ENCODE data around the gene DCBLD2.
"Not testable (repeated sequence)": the region's sequence is repeated elsewhere in the genome, so short reads cannot be mapped to it uniquely, and the experiment has no call there.

The DCBLD2 gene

DNA sequence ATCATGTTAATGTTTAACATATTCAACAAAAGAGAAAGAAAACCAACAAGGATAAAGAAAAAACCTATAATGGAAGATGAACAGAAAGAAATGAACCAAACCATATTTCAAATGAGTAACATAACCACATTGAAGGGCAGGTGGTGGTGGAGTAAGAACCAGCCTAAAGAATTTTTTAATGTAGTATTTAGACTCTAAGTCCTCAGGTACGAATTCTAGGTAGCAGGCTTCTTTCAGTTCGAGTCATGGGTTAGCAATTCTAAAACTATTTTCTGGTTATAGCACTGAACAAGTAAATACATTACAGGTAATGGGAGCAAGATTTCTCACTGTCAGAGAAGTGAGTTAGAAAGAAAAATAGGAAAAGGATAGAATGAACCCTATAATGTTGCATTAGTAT, 24.4 kb downstream of the DCBLD2 start:
- H3K27me3 Mint-ChIP-seq = no peaks in the 10 kb centered on the region
- no peak overlapping the region for H3K27ac Mint-ChIP-seq
- no peaks in the 10 kb centered on the region for H3K4me1 Mint-ChIP-seq (ENCODE audit: low read depth)
- H3K9me3 Mint-ChIP-seq (ENCODE audit: low read depth) = no peaks in the 10 kb centered on the region
- H3K4me3 Mint-ChIP-seq = no peak overlapping the region
- peaks cover 8% of the 10 kb centered on the region for H3K36me3 Mint-ChIP-seq

DNA sequence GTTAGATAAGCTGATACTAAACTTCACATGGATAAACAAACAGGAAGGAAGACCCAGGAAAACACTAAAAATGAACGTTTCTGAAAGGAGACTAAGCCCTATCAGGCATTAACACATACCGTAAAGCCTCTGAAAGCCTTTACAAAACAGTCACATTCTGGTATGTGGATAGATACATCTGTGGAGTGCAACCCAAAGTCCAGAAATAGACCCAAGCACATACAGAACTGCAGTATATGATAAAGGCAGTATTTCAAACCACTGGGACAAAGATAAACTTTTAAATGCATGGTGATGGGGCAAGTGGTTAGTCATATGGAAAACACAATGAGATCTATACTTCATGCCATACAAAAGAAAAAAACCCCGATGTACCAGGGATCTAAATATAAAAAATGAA, 26.0 kb downstream of the DCBLD2 start:
- H3K36me3 Mint-ChIP-seq = peaks cover 12% of the 10 kb centered on the region
- no peaks in the 10 kb centered on the region for H3K27me3 Mint-ChIP-seq
- no peak overlapping the region for H3K27ac Mint-ChIP-seq
- H3K9me3 Mint-ChIP-seq (ENCODE audit: low read depth) = peaks cover 4% of the 10 kb centered on the region
- H3K4me1 Mint-ChIP-seq (ENCODE audit: low read depth) = no peaks in the 10 kb centered on the region
- H3K4me3 Mint-ChIP-seq = no peak overlapping the region

DNA sequence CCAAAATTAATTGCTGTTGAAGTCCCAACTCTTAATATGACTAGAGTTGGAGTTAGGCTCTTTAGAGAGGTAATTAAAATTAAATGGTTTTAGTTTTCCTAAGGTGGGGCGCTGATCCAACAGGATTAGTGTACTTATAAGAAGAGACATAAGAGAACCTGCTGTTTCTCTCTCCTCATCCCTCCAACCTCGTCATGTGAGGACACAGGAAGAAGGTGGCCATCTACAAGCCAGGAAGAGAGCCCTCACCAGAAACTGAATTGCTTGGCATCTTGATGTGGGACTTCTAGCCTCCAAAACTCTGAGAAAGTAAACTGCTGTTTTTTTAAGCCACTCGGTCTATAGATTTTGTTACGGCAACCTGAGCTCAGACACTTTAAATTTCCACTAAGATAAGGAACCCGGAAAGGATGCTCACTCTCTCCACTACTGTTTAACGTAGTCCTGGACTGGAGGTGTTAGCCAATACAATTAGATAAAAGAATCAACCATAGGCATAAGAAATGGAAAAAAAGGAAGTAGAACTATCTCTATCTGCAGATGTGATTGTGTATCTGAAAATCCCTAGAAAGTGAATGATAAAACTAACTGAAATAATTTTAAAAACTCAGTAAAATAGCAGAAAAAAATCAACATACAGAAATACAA, 26.8 kb downstream of the DCBLD2 start:
- Mint-ChIP-seq H3K9me3 (ENCODE audit: low read depth) (peaks cover 4% of the 10 kb centered on the region), H3K36me3 (peaks cover 8% of the 10 kb centered on the region), H3K4me3 (no peak overlapping the region), H3K4me1 (ENCODE audit: low read depth) (no peaks in the 10 kb centered on the region), H3K27me3 (no peaks in the 10 kb centered on the region), H3K27ac (no peak overlapping the region)

DNA sequence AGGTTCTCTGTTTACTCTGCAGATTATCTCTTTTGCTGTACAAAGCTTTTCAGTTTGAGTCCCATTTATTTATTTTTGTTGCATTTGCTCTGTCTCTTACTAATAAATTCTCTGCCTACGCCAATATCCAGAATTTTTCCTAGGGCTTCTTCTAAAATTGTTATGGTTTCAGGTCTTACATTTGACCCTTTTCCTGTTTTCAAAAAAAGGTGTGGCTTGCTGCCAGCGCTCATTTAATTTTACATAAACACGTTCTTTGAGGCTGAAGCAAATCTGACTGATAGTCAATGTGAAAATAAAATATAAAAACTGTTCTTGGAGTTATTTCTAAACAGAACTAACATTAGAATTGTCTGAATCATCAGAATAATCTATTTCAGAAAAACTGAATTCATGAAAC, 32.1 kb downstream of the DCBLD2 start:
- H3K36me3 Mint-ChIP-seq = peaks cover 13% of the 10 kb centered on the region
- H3K9me3 Mint-ChIP-seq (ENCODE audit: low read depth) = peaks cover 15% of the 10 kb centered on the region
- H3K27me3 Mint-ChIP-seq = peaks cover 2% of the 10 kb centered on the region
- H3K4me1 Mint-ChIP-seq (ENCODE audit: low read depth) = no peaks in the 10 kb centered on the region
- H3K4me3 Mint-ChIP-seq = no peak overlapping the region
- no peak overlapping the region for H3K27ac Mint-ChIP-seq

DNA sequence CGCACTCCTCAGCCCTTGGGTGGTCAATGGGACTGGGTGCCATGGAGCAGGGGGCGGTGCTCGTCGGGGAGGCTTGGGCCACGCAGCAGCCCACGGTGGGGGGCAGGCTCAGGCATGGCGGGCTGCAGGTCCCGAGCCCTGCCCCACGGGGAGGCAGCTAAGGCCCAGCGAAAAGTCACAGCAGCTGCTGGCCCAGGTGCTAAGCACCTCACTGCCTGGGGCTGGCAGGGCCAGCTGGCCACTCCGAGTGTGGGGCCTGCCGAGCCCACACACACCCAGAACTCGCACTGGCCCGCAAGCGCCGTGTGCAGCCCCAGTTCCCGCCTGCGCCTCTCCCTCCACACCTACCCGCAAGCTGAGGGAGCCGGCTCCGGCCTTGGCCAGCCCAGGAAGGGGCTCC, 43.5 kb downstream of the DCBLD2 start:
- H3K4me3 Mint-ChIP-seq; H3K4me1 Mint-ChIP-seq (ENCODE audit: low read depth); H3K27me3 Mint-ChIP-seq; H3K27ac Mint-ChIP-seq: not testable (repeated sequence)
- peaks cover 21% of the 10 kb centered on the region for H3K36me3 Mint-ChIP-seq
- H3K9me3 Mint-ChIP-seq (ENCODE audit: low read depth) = peaks cover 19% of the 10 kb centered on the region

DNA sequence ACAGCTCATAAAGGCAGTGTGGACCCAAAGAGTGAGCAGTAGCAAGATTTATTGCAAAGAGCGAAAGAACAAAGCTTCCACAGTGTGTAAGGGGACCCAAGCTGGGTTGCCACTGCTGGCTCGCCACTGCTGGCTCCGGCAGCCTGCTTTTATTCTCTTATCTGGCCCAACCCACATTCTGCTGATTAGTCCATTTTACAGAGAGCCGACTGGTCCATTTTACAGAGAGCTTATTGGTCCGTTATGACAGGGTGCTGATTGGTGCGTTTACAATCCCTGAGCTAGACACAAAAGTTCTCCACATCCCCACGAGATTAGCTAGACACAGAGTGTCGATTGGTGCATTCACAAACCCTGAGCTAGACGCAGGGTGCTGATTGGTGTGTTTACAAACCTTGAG, 44.2 kb downstream of the DCBLD2 start:
- not testable (repeated sequence) for H3K27ac Mint-ChIP-seq; H3K27me3 Mint-ChIP-seq; H3K4me1 Mint-ChIP-seq (ENCODE audit: low read depth); H3K4me3 Mint-ChIP-seq
- Mint-ChIP-seq H3K9me3 (ENCODE audit: low read depth) (peaks cover 14% of the 10 kb centered on the region), H3K36me3 (peaks cover 17% of the 10 kb centered on the region)

DNA sequence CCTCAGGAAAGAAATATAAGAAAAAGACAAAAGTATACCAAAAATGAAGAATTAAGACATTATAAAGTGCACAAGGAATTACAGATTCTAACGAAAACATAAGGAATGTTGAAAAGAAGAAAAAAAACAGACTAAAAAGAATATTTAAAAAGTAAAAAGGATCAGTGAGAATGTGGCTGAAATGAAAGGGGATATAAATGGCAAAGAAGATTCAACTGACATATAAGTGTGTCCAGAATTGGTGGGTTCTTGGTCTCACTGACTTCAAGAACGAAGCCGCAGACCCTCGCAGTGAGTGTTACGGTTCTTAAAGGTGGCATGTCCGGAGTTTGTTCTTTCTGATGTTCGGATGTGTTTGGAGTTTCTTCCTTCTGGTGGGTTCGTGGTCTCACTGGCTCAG, 44.8 kb downstream of the DCBLD2 start:
- Mint-ChIP-seq H3K27me3 (no peaks in the 10 kb centered on the region), H3K9me3 (ENCODE audit: low read depth) (peaks cover 14% of the 10 kb centered on the region), H3K4me1 (ENCODE audit: low read depth) (no peaks in the 10 kb centered on the region), H3K36me3 (peaks cover 14% of the 10 kb centered on the region), H3K27ac (no peak overlapping the region), H3K4me3 (no peak overlapping the region)

DNA sequence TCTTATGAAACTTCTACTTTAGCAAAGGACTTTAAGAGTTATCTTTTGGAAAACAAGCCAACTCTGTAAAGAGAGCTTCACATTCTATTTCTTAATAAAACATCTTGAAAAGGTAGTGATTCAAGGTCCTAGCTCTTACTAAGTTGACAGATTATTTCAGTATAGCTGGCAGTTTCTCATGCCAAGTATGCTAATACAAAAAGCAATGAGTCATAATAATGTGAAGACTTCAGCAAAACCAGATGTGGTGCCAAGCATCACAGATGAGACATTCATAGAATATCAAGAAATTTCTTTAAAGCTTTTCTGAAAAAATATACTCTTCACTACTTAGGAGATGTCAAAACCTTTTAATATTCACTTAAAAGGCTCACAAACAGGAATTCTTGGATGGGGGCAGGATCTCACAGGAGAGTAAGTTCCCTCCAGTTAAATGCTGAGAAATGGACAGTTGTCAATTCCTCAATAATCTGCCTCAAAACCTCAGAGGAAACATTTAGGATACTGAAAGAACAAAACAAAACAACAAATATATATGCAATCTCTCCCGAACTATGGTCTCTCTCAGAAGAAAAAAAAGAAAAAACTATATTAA, 45.6 kb downstream of the DCBLD2 start:
- H3K4me1 Mint-ChIP-seq (ENCODE audit: low read depth) = no peaks in the 10 kb centered on the region
- no peak overlapping the region for H3K4me3 Mint-ChIP-seq
- H3K27me3 Mint-ChIP-seq = no peaks in the 10 kb centered on the region
- H3K36me3 Mint-ChIP-seq = peaks cover 10% of the 10 kb centered on the region
- no peak overlapping the region for H3K27ac Mint-ChIP-seq
- H3K9me3 Mint-ChIP-seq (ENCODE audit: low read depth) = peaks cover 11% of the 10 kb centered on the region

DNA sequence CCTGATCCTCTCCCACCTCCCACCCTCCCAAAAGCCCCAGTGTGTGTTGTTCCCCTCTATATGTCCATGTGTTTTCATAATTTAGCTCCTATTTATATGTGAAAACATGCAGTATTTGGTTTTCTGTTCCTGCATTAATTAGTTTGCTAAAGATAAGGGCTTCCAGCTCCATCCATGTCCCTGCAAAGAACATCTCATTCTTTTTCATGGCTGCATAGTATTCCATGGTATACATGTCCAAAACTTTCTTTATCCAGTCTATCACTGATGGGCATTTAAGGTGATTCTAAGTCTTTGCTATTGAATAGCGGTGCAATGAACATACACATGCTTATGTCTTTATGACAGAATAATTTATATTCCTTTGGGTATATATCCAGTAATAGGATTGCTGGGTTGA, 53.4 kb downstream of the DCBLD2 start:
- Mint-ChIP-seq H3K27me3 (no peaks in the 10 kb centered on the region), H3K4me1 (ENCODE audit: low read depth) (no peaks in the 10 kb centered on the region), H3K27ac (no peak overlapping the region), H3K9me3 (ENCODE audit: low read depth) (no peaks in the 10 kb centered on the region), H3K4me3 (no peak overlapping the region), H3K36me3 (peaks cover 3% of the 10 kb centered on the region)

DNA sequence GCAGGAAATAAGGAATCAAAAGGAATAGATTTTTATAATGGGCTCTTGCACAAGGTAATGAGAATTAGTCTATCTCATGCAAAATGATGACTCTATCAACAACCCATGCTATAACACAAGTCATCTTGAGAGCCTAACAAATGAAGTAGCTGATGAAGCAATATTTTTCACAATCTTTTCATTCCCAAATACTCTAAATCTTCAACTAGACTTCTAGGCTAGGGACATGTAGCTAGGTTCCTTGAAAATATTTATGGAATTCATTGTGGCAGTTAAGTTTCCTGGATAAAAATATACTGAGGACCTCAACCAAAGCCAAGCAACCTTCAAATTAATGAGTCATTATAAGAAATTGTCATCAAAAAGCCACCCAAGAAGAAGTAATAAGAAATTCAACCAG, 55.4 kb downstream of the DCBLD2 start:
- Mint-ChIP-seq H3K9me3 (ENCODE audit: low read depth) (no peaks in the 10 kb centered on the region), H3K27me3 (no peaks in the 10 kb centered on the region), H3K27ac (no peak overlapping the region), H3K36me3 (peaks cover 3% of the 10 kb centered on the region), H3K4me3 (no peak overlapping the region), H3K4me1 (ENCODE audit: low read depth) (no peaks in the 10 kb centered on the region)

DNA sequence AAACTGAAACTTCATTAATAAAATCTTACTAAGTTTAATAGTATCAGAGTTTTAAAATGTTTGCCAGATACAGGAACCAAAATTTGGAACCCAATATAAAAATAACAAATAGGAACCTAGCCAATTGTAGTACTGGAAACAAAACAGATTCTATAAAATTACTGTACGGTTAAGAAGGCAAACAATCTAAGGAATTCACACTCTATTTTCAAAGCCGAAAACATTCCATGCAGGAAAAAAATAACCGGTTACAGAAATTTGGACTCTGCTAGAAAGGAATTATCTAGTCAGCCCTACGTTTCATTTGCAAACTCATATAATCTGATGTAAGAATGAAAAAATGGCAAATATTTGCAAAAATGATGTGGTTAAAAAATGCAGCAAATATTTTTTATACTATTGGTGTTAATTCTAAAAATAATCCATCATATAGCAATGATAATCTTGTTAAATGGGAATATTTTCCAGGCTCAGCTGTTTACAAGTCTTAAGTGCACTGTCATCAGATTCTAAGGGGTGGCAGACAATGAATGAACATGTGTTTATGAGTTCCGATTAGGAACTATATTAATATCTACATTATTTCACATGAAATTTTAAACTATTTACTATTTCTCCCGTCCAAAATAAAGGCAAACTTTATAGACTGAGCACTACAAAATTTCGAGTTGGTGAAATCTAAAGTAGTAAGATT, 58.1 kb downstream of the DCBLD2 start:
- no peak overlapping the region for H3K27ac Mint-ChIP-seq
- no peaks in the 10 kb centered on the region for H3K9me3 Mint-ChIP-seq (ENCODE audit: low read depth)
- no peaks in the 10 kb centered on the region for H3K4me1 Mint-ChIP-seq (ENCODE audit: low read depth)
- no peaks in the 10 kb centered on the region for H3K27me3 Mint-ChIP-seq
- H3K4me3 Mint-ChIP-seq = no peak overlapping the region
- H3K36me3 Mint-ChIP-seq = peaks cover 6% of the 10 kb centered on the region

DNA sequence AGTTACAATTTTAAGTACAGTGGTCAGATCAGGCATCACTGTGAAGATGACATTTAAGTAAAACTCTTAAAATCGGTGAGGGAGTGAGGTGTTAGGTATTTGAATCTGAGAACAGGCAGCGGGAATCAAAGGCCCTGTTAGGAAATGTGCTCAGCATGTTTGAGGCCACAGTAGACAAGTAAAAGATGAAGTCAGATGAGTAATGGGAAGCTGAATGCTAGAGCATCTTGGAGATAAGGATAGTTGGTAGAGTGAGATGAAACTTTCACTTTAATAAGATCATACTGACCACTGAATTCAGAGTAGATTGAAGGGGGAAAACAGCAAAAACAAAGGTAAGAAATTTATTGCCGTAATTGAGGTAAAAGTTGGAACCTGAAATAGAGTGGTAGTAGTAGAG, 61.6 kb downstream of the DCBLD2 start:
- H3K36me3 Mint-ChIP-seq = peaks cover 3% of the 10 kb centered on the region
- H3K4me3 Mint-ChIP-seq = no peak overlapping the region
- no peaks in the 10 kb centered on the region for H3K9me3 Mint-ChIP-seq (ENCODE audit: low read depth)
- H3K27me3 Mint-ChIP-seq = no peaks in the 10 kb centered on the region
- no peaks in the 10 kb centered on the region for H3K4me1 Mint-ChIP-seq (ENCODE audit: low read depth)
- no peak overlapping the region for H3K27ac Mint-ChIP-seq

DNA sequence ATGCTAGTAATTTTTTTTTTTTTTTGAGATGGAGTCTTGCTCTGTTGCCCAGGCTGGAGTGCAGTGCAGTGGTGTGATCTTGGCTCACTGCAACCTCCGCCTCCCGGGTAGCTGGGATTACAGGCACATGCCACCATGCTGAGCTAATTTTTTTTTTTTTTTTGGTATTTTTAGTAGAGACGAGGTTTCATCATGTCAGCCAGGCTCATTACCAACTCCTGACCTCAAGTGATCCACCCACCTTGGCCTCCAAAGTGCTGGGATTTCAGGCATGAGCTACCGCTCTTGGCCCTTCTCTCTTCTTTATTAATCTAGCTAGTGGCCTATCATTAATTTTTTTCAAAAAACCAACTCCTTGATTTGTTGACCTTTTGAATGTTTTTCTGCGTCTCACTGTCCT, 70.4 kb downstream of the DCBLD2 start:
- H3K27ac Mint-ChIP-seq; H3K36me3 Mint-ChIP-seq; H3K4me3 Mint-ChIP-seq; H3K27me3 Mint-ChIP-seq; H3K4me1 Mint-ChIP-seq (ENCODE audit: low read depth): not testable (repeated sequence)
- H3K9me3 Mint-ChIP-seq (ENCODE audit: low read depth) = peaks cover 13% of the 10 kb centered on the region

DNA sequence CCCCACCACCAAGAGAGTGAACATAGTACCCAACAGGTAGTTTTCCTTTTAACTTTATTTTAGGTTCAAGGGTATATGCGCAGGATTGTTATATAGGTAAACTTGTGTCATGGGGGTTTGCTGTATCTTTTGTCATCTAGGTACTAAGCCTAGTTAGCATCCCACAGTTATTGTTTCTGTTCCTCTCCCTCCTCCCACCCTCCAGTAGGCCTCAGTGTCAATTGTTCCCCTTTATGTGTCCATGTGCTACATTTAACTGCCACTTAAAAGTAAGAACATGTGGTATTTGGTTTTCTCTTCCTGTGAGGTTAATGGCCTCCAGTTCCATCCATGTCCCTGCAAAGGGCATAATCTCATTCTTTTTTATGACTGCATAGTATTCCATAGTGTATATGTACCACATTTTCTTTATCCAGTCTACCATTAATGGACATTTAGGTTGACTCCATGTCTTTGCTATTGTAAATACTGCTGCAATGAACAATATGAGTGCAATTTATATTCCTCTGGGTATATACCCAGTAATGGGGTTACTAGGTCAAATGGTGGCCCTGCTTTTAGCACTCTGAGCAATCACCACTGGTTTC, 72.2 kb downstream of the DCBLD2 start:
- no peaks in the 10 kb centered on the region for H3K27me3 Mint-ChIP-seq
- H3K4me3 Mint-ChIP-seq = no peak overlapping the region
- H3K9me3 Mint-ChIP-seq (ENCODE audit: low read depth) = peaks cover 13% of the 10 kb centered on the region
- no peak overlapping the region for H3K27ac Mint-ChIP-seq
- H3K4me1 Mint-ChIP-seq (ENCODE audit: low read depth) = no peaks in the 10 kb centered on the region
- no peaks in the 10 kb centered on the region for H3K36me3 Mint-ChIP-seq

DNA sequence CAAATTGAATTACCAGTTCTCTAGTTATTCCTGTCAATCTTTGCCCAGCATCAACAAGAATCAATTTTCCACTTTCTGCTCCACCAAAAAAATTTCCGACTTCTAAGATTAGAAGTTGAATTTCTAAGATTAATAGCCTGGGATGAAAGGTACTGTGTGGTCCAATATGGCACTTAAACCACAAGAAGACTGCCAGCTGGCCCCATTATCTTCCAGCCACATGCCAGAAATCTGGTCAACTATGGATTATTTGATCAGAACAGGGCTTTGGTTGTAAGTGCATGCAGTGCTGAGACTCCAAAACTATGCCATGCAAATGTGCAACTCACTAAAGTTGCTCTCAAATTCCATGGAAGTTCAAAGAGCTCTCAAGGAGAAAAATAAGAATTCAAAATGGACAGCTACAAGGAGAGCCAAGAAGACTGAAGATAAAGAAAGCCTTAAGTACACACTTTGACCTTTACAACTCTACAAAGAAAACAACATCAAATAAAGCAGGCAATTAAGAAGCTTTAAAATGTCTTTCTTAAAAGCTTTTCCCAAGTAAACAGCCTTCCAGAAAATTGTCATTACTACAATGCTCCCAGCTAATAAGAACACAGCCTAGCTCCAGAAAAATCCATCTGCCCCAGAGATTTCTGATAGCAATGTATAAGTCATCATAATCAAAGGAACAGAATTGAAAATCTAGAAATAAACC, 74.1 kb downstream of the DCBLD2 start:
- H3K9me3 Mint-ChIP-seq (ENCODE audit: low read depth) = peaks cover 13% of the 10 kb centered on the region
- H3K27ac Mint-ChIP-seq = no peak overlapping the region
- H3K36me3 Mint-ChIP-seq = no peaks in the 10 kb centered on the region
- H3K4me1 Mint-ChIP-seq (ENCODE audit: low read depth) = no peaks in the 10 kb centered on the region
- H3K27me3 Mint-ChIP-seq = no peaks in the 10 kb centered on the region
- H3K4me3 Mint-ChIP-seq = no peak overlapping the region
